Measurements from ENCODE around the gene CCPG1. TPM values are rescaled to one million over a fixed set of nuclear protein-coding genes. Genes with fewer than 3 reads are reported as not detected.

The CCPG1 gene
- total and polyA plus RNA-seq, 2 of the 13 experiments (the other 11 are each of a cell fraction or from before 2014, with no cell fraction given): 16.1 to 19.5 TPM

DNA sequence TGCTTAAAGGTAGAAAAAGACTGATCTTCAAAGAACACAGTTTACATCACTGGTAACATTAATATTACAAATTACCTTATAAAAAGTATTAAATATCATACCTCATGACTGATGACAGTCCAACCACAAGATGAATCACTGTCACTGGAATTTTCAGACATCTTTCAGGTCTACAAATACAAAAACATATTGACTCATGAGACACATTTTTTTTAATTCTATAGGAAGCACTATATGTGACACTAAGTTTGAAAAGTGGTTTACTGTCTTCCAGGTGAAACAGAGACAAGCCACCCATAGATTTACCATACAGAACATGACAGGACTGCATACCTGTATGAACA is 18.9 kb downstream of the CCPG1 start:
- Histone ChIP-seq H3K9me3 (ENCODE audit: low read length) (no peaks in the 10 kb centered on the region), H2AFZ (ENCODE audit: low read length) (no peak overlapping the region), H3K27me3 (ENCODE audit: control insufficient read depth in 1 of 2, insufficient read depth in 2 of 2, low read length in 2 of 2) (no peaks in the 10 kb centered on the region), H3K4me1 (ENCODE audit: insufficient read depth, low read length) (no peaks in the 10 kb centered on the region), H3K9ac (ENCODE audit: insufficient read depth, low read depth, low read length) (no peak overlapping the region), H3K36me3 (replicated peaks in 1 of 2; ENCODE audit: control insufficient read depth in 1 of 2, insufficient read depth in 2 of 2, low read length in 2 of 2) (no peaks in the 10 kb centered on the region), H4K20me1 (ENCODE audit: insufficient read depth, low read length) (no peaks in the 10 kb centered on the region), H3K4me2 (ENCODE audit: low read depth, low read length) (no peak overlapping the region), H3K4me3 (replicated peaks in 1 of 3; ENCODE audit: insufficient read depth in 1 of 3, low read depth in 2 of 3, low read length in 3 of 3) (no peak overlapping the region), H3K27ac (ENCODE audit: extremely low read length, insufficient read depth, low read length) (no peak overlapping the region), H3K79me2 (ENCODE audit: insufficient read depth, low read length) (no peaks in the 10 kb centered on the region)
- ChIA-PET POLR2A (no interaction called here), CTCF (ENCODE audit: low intra/inter-chr PET ratio, low total read pairs) (no interaction called here)
- DNase-seq (ENCODE audit: low spot score) (no peak), ATAC-seq (no peak), FAIRE-seq (no peak)
- in situ Hi-C loops (cut with HindIII; ENCODE audit: extremely low pct_ligation_motif_present, low pct_unique_long_range_greater_than_20kb): no loop called here
- intact Hi-C loops (cut with micrococcal nuclease; ENCODE audit: unreplicated experiment): no loop called here
- no TSS peak for BruUV-seq (replicated peaks)
- TF ChIP-seq, protein P1, sequence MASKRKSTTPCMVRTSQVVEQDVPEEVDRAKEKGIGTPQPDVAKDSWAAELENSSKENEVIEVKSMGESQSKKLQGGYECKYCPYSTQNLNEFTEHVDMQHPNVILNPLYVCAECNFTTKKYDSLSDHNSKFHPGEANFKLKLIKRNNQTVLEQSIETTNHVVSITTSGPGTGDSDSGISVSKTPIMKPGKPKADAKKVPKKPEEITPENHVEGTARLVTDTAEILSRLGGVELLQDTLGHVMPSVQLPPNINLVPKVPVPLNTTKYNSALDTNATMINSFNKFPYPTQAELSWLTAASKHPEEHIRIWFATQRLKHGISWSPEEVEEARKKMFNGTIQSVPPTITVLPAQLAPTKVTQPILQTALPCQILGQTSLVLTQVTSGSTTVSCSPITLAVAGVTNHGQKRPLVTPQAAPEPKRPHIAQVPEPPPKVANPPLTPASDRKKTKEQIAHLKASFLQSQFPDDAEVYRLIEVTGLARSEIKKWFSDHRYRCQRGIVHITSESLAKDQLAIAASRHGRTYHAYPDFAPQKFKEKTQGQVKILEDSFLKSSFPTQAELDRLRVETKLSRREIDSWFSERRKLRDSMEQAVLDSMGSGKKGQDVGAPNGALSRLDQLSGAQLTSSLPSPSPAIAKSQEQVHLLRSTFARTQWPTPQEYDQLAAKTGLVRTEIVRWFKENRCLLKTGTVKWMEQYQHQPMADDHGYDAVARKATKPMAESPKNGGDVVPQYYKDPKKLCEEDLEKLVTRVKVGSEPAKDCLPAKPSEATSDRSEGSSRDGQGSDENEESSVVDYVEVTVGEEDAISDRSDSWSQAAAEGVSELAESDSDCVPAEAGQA (IDR thresholded peaks at IDR 0.05; ENCODE audit: low read depth): no peak
- TF ChIP-seq, protein P1 (CRISPR knock-in tag; IDR thresholded peaks at IDR 0.05; ENCODE audit: borderline replicate concordance): no peak

DNA sequence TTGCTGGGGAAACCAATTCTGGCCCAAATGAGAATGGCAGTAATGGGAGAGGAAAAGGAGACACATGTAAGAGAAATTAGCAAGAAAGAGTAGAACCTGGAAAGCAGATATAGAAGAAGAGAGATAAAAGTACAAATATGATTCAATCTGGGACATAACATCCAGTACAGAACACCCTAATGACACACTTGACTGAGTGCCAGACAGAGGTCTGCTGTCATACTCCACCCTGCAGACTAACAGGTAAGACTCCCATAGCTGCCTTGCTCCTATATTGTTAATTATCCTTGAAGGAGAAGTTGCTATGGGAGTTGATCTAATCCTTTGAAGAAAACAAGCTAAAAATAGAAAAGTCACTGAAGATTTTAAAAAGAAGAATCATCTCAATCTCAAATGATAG is 21.1 kb downstream of the CCPG1 start:
- H3K79me2 ChIP-seq (ENCODE audit: insufficient read depth, low read length): no peaks in the 10 kb centered on the region
- no peak overlapping the region for H3K9ac ChIP-seq (ENCODE audit: insufficient read depth, low read depth, low read length)
- no peak overlapping the region for H2AFZ ChIP-seq (ENCODE audit: low read length)
- BruUV-seq (replicated peaks): no TSS peak
- no peaks in the 10 kb centered on the region for H3K9me3 ChIP-seq (ENCODE audit: low read length)
- no peaks in the 10 kb centered on the region for H4K20me1 ChIP-seq (ENCODE audit: insufficient read depth, low read length)
- FAIRE-seq (no peak), ATAC-seq (no peak), DNase-seq (ENCODE audit: low spot score) (no peak)
- ChIA-PET CTCF (ENCODE audit: low intra/inter-chr PET ratio, low total read pairs) (no interaction called here), POLR2A (interaction anchor here (0.9 kb wide), 1 partner anchor 18 kb away, joined by 3 read pairs; no protein-coding TSS in a partner anchor)
- H3K27me3 ChIP-seq (ENCODE audit: control insufficient read depth in 1 of 2, insufficient read depth in 2 of 2, low read length in 2 of 2): no peaks in the 10 kb centered on the region
- in situ Hi-C loops (cut with HindIII; ENCODE audit: extremely low pct_ligation_motif_present, low pct_unique_long_range_greater_than_20kb) (no loop called here), intact Hi-C loops (cut with micrococcal nuclease; ENCODE audit: unreplicated experiment) (no loop called here)
- H3K4me3 ChIP-seq (replicated peaks in 1 of 3; ENCODE audit: insufficient read depth in 1 of 3, low read depth in 2 of 3, low read length in 3 of 3): no peak overlapping the region
- no peak overlapping the region for H3K4me2 ChIP-seq (ENCODE audit: low read depth, low read length)
- no peak overlapping the region for H3K27ac ChIP-seq (ENCODE audit: extremely low read length, insufficient read depth, low read length)
- no peaks in the 10 kb centered on the region for H3K36me3 ChIP-seq (replicated peaks in 1 of 2; ENCODE audit: control insufficient read depth in 1 of 2, insufficient read depth in 2 of 2, low read length in 2 of 2)
- no peaks in the 10 kb centered on the region for H3K4me1 ChIP-seq (ENCODE audit: insufficient read depth, low read length)
- TF ChIP-seq, protein P2, sequence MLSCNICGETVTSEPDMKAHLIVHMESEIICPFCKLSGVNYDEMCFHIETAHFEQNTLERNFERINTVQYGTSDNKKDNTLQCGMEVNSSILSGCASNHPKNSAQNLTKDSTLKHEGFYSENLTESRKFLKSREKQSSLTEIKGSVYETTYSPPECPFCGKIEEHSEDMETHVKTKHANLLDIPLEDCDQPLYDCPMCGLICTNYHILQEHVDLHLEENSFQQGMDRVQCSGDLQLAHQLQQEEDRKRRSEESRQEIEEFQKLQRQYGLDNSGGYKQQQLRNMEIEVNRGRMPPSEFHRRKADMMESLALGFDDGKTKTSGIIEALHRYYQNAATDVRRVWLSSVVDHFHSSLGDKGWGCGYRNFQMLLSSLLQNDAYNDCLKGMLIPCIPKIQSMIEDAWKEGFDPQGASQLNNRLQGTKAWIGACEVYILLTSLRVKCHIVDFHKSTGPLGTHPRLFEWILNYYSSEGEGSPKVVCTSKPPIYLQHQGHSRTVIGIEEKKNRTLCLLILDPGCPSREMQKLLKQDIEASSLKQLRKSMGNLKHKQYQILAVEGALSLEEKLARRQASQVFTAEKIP (CRISPR knock-in tag; IDR thresholded peaks at IDR 0.05; ENCODE audit: borderline replicate concordance): no peak
- TF ChIP-seq ZNF20 (CRISPR knock-in tag; IDR thresholded peaks at IDR 0.05) (no peak), EEA1 (CRISPR knock-in tag; IDR thresholded peaks at IDR 0.05; ENCODE audit: borderline replicate concordance) (no peak), KLF15 (CRISPR knock-in tag; IDR thresholded peaks at IDR 0.05; ENCODE audit: borderline replicate concordance) (no peak), AGO2 (optimal IDR thresholded peaks at IDR 0.05; ENCODE audit: low read depth, low read length) (no peak)
- TF ChIP-seq, protein P3, sequence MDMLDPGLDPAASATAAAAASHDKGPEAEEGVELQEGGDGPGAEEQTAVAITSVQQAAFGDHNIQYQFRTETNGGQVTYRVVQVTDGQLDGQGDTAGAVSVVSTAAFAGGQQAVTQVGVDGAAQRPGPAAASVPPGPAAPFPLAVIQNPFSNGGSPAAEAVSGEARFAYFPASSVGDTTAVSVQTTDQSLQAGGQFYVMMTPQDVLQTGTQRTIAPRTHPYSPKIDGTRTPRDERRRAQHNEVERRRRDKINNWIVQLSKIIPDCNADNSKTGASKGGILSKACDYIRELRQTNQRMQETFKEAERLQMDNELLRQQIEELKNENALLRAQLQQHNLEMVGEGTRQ (IDR thresholded peaks at IDR 0.05; ENCODE audit: low read depth, low read length): no peak
- TF ChIP-seq, protein P3 (CRISPR knock-in tag; IDR thresholded peaks at IDR 0.05; ENCODE audit: borderline replicate concordance): no peak

All from HepG2 (cell line).